WTC11 (cell line): ENCODE results near the gene KCNIP4. TPM values are rescaled to one million over a fixed set of nuclear protein-coding genes. Genes with fewer than 3 reads are reported as not detected.

Experiments
- ATAC-seq: fragments of 200-7000 bp; cut with Tn5 transposase; 2 replicates; pipeline ENCODE4 v1.10.0; 2021; ENCODE audit warnings: mild to moderate bottlenecking, moderate library complexity
- CTCF ChIA-PET: fragments of 300-600 bp; sonication (Branson Sonifier 250); formaldehyde crosslinking; loops from one replicate; lab custom pipeline; 2021; ENCODE audit warnings: antibody characterized with exemption; lab: Charles Lee
- POLR2A ChIA-PET: fragments of 350-600 bp; sonication (Branson Sonifier 250); formaldehyde crosslinking; loops from one replicate; lab custom pipeline; 2021; ENCODE audit warnings: antibody characterized with exemption; lab: Charles Lee
- DNase-seq: peaks from one replicate; pipeline ENCODE4 v3.0.0; 2021; ENCODE audit warnings: low spot score
- H3K27ac Mint-ChIP-seq: 2 replicates; pipeline ENCODE4 v1.8.0; 2021; ENCODE audit warnings: mixed read lengths
- H3K27me3 Mint-ChIP-seq: 2 replicates; pipeline ENCODE4 v1.8.0; 2021; ENCODE audit warnings: low read depth, mild to moderate bottlenecking, moderate library complexity, mixed read lengths
- H3K36me3 Mint-ChIP-seq: 2 replicates; pipeline ENCODE4 v1.8.0; 2021; ENCODE audit warnings: mixed read lengths
- H3K4me1 Mint-ChIP-seq: 2 replicates; pipeline ENCODE4 v1.8.0; 2022; ENCODE audit warnings: mixed read lengths
- H3K4me3 Mint-ChIP-seq: 2 replicates; pipeline ENCODE4 v1.8.0; 2021; ENCODE audit warnings: mild to moderate bottlenecking, moderate library complexity, mixed read lengths
- H3K9me3 Mint-ChIP-seq: 2 replicates; pipeline ENCODE4 v1.8.0; 2021; ENCODE audit warnings: mixed read lengths
- CREB1 ChIP-seq: sonication (generic); formaldehyde crosslinking; IDR thresholded peaks from 2 replicates; pipeline ENCODE4 v1.8.0; 2023; ENCODE audit warnings: mild to moderate bottlenecking, missing genetic modification reagents
- E2F1 ChIP-seq: sonication (generic); formaldehyde crosslinking; IDR thresholded peaks from 2 replicates; pipeline ENCODE4 v1.8.0; 2022; ENCODE audit warnings: mild to moderate bottlenecking, missing genetic modification reagents
- EMX1 ChIP-seq: fragments of 250-450 bp; sonication (Bioruptor Pico); IDR thresholded peaks from 2 replicates; pipeline ENCODE4 v1.8.0; 2021; ENCODE audit warnings: mild to moderate bottlenecking
- ERG ChIP-seq: fragments of 250-450 bp; sonication (Bioruptor Pico); IDR thresholded peaks from 2 replicates; pipeline ENCODE4 v1.8.0; 2021; ENCODE audit warnings: mild to moderate bottlenecking
- ETV6 ChIP-seq: sonication (generic); formaldehyde crosslinking; IDR thresholded peaks from 2 replicates; pipeline ENCODE4 v1.8.1; 2022; ENCODE audit warnings: mild to moderate bottlenecking, missing genetic modification reagents
- GABPB1 ChIP-seq: sonication (generic); formaldehyde crosslinking; IDR thresholded peaks from 2 replicates; pipeline ENCODE4 v1.8.1; 2023; ENCODE audit warnings: mild to moderate bottlenecking, missing genetic modification reagents
- GRHL2 ChIP-seq: fragments of 250-450 bp; sonication (Bioruptor Pico); IDR thresholded peaks from 2 replicates; pipeline ENCODE4 v1.8.0; 2022; ENCODE audit warnings: mild to moderate bottlenecking, moderate library complexity; ENCODE audit not compliant: insufficient replicate concordance, severe bottlenecking
- IRF2 ChIP-seq: sonication (generic); formaldehyde crosslinking; IDR thresholded peaks from 2 replicates; pipeline ENCODE4 v1.8.0; 2022; ENCODE audit warnings: low read depth, missing genetic modification reagents, borderline replicate concordance
- MLX ChIP-seq: sonication (generic); formaldehyde crosslinking; IDR thresholded peaks from 2 replicates; pipeline ENCODE4 v1.8.1; 2023; ENCODE audit warnings: mild to moderate bottlenecking, missing genetic modification reagents, moderate library complexity
- RORB ChIP-seq: fragments of 250-450 bp; sonication (Bioruptor Pico); IDR thresholded peaks from 2 replicates; pipeline ENCODE4 v1.9.0; 2021; ENCODE audit warnings: mild to moderate bottlenecking
- SMAD3 ChIP-seq: sonication (generic); formaldehyde crosslinking; IDR thresholded peaks from 2 replicates; pipeline ENCODE4 v1.8.0; 2022; ENCODE audit warnings: missing genetic modification reagents, mild to moderate bottlenecking, borderline replicate concordance
- ZBTB21 ChIP-seq: sonication (generic); formaldehyde crosslinking; IDR thresholded peaks from 2 replicates; pipeline ENCODE4 v1.8.1; 2023; ENCODE audit warnings: mild to moderate bottlenecking, missing genetic modification reagents, borderline replicate concordance
- ZNF263 ChIP-seq: sonication (generic); formaldehyde crosslinking; IDR thresholded peaks from 2 replicates; pipeline ENCODE4 v1.8.1; 2022; ENCODE audit warnings: low read depth, mild to moderate bottlenecking, moderate library complexity, missing genetic modification reagents
- ZNF281 ChIP-seq: sonication (generic); formaldehyde crosslinking; IDR thresholded peaks from 2 replicates; pipeline ENCODE4 v1.8.0; 2023; ENCODE audit warnings: mild to moderate bottlenecking, missing genetic modification reagents
- ZNF317 ChIP-seq: sonication (generic); formaldehyde crosslinking; IDR thresholded peaks from 2 replicates; pipeline ENCODE4 v1.8.1; 2023; ENCODE audit warnings: low read depth, mild to moderate bottlenecking, moderate library complexity, missing genetic modification reagents, borderline replicate concordance
- ZNF423 ChIP-seq: fragments of 250-450 bp; sonication (Bioruptor Pico); IDR thresholded peaks from 2 replicates; pipeline ENCODE4 v2.1.2; 2022; ENCODE audit warnings: mild to moderate bottlenecking, moderate library complexity
- total RNA-seq: library from RNA; stranded (reverse); gene quantifications from 3 replicates; pipeline ENCODE4 v1.2.3, GENCODE V29; 2021
- TF ChIP-seq, protein P1 (sequence below): sonication (generic); formaldehyde crosslinking; IDR thresholded peaks from 2 replicates; pipeline ENCODE4 v1.8.1; 2023; ENCODE audit warnings: mild to moderate bottlenecking, moderate library complexity, missing genetic modification reagents
- TF ChIP-seq, protein P2 (sequence below): fragments of 250-450 bp; sonication (Bioruptor Pico); conservative IDR thresholded peaks from 2 replicates; pipeline ENCODE4 v1.9.0; 2021; ENCODE audit warnings: mild to moderate bottlenecking
- TF ChIP-seq, protein P3 (sequence below): fragments of 200-600 bp; IDR thresholded peaks from 2 replicates; pipeline ENCODE4 v1.8.0; 2022; ENCODE audit warnings: antibody characterized with exemption

Gene KCNIP4
- total RNA-seq, 1 experiment from 2014 or later: not detected

GRCh38 chr4:21420166-21420565, 528.4 kb downstream of the KCNIP4 start:
- POLR2A ChIA-PET: no interaction called here
- DNase-seq (no peak), ATAC-seq (no peak)
- no peak overlapping the region for H3K4me3 Mint-ChIP-seq
- no peak overlapping the region for H3K27ac Mint-ChIP-seq
- no peaks in the 10 kb centered on the region for H3K4me1 Mint-ChIP-seq
- H3K9me3 Mint-ChIP-seq: no peaks in the 10 kb centered on the region
- CTCF ChIA-PET: no interaction called here
- TF ChIP-seq, protein P1, sequence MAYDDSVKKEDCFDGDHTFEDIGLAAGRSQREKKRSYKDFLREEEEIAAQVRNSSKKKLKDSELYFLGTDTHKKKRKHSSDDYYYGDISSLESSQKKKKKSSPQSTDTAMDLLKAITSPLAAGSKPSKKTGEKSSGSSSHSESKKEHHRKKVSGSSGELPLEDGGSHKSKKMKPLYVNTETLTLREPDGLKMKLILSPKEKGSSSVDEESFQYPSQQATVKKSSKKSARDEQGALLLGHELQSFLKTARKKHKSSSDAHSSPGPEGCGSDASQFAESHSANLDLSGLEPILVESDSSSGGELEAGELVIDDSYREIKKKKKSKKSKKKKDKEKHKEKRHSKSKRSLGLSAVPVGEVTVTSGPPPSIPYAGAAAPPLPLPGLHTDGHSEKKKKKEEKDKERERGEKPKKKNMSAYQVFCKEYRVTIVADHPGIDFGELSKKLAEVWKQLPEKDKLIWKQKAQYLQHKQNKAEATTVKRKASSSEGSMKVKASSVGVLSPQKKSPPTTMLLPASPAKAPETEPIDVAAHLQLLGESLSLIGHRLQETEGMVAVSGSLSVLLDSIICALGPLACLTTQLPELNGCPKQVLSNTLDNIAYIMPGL (CRISPR knock-in tag): no peak
- TF ChIP-seq ZBTB21 (CRISPR knock-in tag): no peak
- TF ChIP-seq ZNF317 (CRISPR knock-in tag): no peak
- no peak for TF ChIP-seq ERG
- TF ChIP-seq ZNF423: no peak
- no peak for TF ChIP-seq ZNF281 (CRISPR knock-in tag)
- TF ChIP-seq IRF2 (CRISPR knock-in tag): no peak
- TF ChIP-seq ETV6: no peak
- TF ChIP-seq, protein P2, sequence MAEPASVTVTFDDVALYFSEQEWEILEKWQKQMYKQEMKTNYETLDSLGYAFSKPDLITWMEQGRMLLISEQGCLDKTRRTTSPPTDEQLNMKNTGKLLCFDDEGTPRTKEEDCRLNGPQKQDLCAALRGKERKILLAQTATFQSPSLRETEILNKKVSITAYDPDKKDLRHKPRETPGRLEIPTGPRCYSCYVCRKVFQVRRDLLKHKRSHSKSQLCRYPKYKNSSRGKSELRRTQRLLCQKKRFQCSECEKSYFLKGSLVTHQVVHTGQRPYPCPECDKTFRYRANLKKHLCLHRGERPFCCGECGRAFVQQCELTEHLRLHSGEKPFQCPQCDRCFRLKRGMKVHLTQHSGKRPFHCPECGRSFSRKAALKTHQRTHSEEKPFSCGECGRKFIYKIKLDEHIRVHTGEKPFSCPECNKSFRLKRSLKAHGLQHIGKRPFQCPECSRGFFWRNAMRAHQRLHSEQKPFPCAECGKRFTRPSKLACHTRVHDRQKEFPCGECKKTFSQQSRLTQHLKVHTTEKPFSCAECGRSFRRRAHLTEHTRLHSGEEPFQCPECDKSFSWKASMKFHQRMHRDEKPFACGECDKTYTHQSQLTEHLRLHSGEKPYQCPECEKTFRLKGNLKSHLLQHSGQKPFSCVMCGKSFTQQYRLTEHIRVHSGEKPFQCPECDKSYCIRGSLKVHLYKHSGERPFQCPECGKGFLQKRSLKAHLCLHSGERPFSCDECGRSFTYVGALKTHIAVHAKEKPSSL: no peak
- TF ChIP-seq, protein P3, sequence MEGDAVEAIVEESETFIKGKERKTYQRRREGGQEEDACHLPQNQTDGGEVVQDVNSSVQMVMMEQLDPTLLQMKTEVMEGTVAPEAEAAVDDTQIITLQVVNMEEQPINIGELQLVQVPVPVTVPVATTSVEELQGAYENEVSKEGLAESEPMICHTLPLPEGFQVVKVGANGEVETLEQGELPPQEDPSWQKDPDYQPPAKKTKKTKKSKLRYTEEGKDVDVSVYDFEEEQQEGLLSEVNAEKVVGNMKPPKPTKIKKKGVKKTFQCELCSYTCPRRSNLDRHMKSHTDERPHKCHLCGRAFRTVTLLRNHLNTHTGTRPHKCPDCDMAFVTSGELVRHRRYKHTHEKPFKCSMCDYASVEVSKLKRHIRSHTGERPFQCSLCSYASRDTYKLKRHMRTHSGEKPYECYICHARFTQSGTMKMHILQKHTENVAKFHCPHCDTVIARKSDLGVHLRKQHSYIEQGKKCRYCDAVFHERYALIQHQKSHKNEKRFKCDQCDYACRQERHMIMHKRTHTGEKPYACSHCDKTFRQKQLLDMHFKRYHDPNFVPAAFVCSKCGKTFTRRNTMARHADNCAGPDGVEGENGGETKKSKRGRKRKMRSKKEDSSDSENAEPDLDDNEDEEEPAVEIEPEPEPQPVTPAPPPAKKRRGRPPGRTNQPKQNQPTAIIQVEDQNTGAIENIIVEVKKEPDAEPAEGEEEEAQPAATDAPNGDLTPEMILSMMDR: no peak
- no peak for TF ChIP-seq RORB (CRISPR knock-in tag)
- no peak for TF ChIP-seq GABPB1 (CRISPR knock-in tag)
- no peak for TF ChIP-seq ZNF263
- TF ChIP-seq SMAD3 (CRISPR knock-in tag): no peak
- TF ChIP-seq MLX (CRISPR knock-in tag): no peak
- no peak for TF ChIP-seq CREB1 (CRISPR knock-in tag)
- TF ChIP-seq GRHL2: no peak
- no peak for TF ChIP-seq EMX1 (CRISPR knock-in tag)
- TF ChIP-seq E2F1 (CRISPR knock-in tag): no peak
- H3K36me3 Mint-ChIP-seq: no peaks in the 10 kb centered on the region
- no peaks in the 10 kb centered on the region; the same call in 1 of the 2 replicates for H3K27me3 Mint-ChIP-seq
